Measurements from ENCODE around the gene KIFAP3.

- TF ChIP-seq SIN3A (IDR thresholded peaks at IDR 0.05; ENCODE audit: borderline replicate concordance, insufficient read depth, low read depth, low read length) (no peak), CTCF (IDR thresholded peaks at IDR 0.05) (no peak), POLR2AphosphoS5 (IDR thresholded peaks at IDR 0.05; ENCODE audit: low read depth, low read length) (no peak), REST (IDR thresholded peaks at IDR 0.05; ENCODE audit: insufficient read depth in 1 of 2, low read depth in 2 of 2, low read length in 1 of 2) (no peak)
These were observed 160.0 kb downstream of the KIFAP3 start for GRCh38 chr1:169914531-169914930.
